Smooth muscle cell of the pulmonary artery (primary cell): ENCODE data around the gene ZBED4. TPM values are rescaled to one million over a fixed set of nuclear protein-coding genes. Genes with fewer than 3 reads are reported as not detected.

Experiments
- total RNA-seq: library from RNA; depleted of rRNA; stranded (reverse); fragments of >200 nt; gene quantifications from 2 replicates; pipeline ENCODE4 v1.2.3, GENCODE V29; 2014

The ZBED4 gene, protein sequence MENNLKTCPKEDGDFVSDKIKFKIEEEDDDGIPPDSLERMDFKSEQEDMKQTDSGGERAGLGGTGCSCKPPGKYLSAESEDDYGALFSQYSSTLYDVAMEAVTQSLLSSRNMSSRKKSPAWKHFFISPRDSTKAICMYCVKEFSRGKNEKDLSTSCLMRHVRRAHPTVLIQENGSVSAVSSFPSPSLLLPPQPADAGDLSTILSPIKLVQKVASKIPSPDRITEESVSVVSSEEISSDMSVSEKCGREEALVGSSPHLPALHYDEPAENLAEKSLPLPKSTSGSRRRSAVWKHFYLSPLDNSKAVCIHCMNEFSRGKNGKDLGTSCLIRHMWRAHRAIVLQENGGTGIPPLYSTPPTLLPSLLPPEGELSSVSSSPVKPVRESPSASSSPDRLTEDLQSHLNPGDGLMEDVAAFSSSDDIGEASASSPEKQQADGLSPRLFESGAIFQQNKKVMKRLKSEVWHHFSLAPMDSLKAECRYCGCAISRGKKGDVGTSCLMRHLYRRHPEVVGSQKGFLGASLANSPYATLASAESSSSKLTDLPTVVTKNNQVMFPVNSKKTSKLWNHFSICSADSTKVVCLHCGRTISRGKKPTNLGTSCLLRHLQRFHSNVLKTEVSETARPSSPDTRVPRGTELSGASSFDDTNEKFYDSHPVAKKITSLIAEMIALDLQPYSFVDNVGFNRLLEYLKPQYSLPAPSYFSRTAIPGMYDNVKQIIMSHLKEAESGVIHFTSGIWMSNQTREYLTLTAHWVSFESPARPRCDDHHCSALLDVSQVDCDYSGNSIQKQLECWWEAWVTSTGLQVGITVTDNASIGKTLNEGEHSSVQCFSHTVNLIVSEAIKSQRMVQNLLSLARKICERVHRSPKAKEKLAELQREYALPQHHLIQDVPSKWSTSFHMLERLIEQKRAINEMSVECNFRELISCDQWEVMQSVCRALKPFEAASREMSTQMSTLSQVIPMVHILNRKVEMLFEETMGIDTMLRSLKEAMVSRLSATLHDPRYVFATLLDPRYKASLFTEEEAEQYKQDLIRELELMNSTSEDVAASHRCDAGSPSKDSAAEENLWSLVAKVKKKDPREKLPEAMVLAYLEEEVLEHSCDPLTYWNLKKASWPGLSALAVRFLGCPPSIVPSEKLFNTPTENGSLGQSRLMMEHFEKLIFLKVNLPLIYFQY
- total RNA-seq = 10.7 and 16.7 TPM in 2 replicates

DNA sequence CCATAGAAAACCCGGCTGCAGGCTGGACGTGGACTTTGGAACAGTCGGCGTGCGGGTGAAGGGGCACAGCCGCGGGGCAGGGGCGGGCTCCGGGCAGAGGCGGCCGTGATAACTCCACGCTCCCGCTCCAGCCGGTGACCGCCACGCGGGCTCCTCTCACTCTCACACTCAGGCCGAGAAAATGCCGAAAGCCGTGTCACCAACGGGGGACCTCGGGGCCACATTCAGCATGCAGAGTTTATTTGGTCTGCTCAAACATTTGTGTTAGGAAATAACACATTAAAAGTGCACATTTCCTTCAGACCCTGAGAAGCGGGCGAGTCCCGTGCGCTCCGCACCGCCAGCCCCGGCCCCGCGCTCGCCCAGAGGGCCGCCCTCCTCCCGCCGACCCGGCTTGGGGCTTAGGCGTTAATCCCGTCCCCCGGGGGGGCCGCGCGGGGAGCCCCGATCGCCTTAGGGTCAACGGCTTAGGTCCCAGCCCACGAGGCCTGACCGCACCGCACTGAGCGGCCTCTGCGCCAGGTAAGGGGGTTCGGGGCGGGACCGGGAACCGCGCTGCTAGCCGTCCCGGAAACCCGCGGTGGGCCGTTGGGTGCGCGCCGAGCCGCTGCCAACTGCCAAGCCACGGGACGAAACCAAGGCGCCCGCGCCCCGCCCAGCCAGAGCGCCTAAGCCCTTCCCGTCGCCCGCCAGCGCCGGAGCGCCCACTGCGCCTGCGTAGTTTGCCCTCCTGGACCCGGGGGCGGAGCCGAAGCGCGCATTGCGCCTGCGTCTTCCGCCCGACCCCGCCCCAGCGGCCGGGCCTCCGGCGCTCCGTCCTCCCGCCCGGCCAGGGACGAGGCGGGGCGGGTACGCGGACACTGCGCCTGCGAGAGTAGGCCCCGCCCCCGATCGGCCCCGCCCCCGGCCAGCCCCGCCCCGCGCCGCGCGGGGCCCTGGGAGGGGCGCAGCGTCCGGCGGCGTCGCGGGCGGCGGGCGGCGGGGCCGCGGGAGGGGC lies at the start of gene ZBED4:
ZBED4 (plus strand) TSS at position 947 of the 997 bp plus-strand sequence. CDS start 29,819 bp downstream, outside the sequence.

DNA sequence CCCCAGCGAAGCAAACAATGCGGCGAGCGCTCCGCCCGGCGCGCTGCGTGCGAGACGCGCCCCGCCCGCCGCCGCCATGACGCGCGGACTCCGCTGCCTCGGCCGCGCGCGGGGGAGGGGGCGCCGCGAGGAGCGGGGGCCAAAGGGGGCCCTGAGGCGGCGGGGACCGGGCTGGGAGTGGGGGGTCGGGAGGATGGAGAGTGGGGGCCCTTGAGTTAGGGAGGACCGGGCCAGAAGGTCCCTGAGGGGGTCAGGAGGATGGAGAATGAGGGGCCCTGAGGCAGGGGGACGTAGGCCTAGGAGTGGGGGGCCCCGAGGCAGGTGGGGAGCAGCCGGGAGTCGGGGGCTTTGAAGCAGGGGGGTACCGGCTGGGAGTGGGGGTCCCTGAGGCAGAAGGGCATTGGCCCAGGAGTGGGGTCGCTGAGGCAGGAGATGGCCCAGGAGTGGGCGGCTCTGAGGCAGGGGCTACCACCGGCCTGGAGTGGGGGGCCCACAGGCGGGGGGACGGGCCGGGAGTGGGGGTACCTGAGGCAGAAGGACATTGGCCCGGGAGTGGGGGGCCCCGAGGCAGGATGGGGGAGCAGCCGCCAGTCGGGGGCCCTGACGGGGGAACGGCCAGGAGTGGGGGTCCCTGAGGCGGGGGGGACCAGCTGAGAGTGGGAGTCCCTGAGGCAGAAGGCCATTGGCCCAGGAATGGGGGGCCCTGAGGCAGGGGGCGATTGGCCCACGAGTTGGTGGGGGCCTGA lies 25.6 kb upstream of the ZBED4 start, which contains the start of gene BRD1:
BRD1 (minus strand) TSS at position 21 of the 746 bp plus-strand sequence. CDS start 3,556 bp downstream, outside the sequence.

DNA sequence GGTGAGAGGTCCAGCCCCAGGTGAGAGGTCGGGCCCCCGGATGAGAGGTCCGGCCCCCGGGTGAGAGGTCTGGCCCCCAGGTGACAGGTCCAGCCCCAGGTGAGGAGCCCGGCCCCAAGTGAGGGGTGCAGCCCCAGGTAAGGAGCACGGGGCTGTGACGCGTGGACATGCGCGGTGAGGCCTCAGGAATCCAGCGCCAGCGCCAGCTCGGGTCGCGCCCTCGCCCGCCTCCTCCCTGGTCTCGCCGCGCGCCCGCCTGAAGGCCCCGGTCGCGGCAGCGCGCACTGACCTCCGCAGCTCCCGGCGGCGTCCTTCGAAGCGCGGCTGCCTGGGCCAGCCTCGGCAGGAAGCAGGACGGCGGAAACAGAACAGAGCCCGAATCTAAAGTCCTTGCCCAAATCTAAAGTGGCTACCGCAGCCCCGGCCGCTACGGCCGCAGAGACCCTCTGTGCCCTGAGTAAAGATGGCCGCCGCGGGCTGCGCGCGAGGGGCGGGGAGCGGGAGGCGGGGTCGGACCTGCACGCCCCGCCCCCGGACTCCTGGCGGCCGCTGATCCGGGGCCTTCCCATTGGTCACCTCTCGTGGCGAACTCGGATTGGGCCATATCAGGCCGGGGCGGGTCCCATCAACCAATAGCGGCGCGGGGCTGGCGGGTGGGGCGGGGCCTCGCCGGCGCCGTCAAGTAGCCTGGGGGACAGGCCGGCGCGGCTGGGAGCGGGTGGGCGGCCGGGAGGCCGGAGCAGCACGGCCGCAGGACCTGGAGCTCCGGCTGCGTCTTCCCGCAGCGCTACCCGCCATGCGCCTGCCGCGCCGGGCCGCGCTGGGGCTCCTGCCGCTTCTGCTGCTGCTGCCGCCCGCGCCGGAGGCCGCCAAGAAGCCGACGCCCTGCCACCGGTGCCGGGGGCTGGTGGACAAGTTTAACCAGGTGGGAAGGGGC lies 64.6 kb downstream of the ZBED4 start, which contains the start of the genes ALG12 and CRELD2:
ALG12 (minus strand) TSS at position 465 of the 937 bp plus-strand sequence. CDS start 4,673 bp downstream, outside the sequence.
CRELD2 (plus strand) TSS at position 661 of the 937 bp plus-strand sequence; CDS start at position 797, 136 bp downstream.

Other genes starting within 250 kb of the ZBED4 start
- gene BRD1, start 26.0 kb upstream of the ZBED4 start, total RNA-seq = 24.2 and 31.2 TPM in 2 replicates
- gene ALG12, start 64.6 kb downstream of the ZBED4 start, total RNA-seq = 26.1 and 33.2 TPM in 2 replicates
- gene CRELD2, start 64.8 kb downstream of the ZBED4 start, total RNA-seq = 79.4 and 83.6 TPM in 2 replicates
- gene PIM3, start 106.9 kb downstream of the ZBED4 start, total RNA-seq = 18.9 and 27.6 TPM in 2 replicates
- gene IL17REL, start 158.9 kb downstream of the ZBED4 start, total RNA-seq = not detected in 2 replicates
- gene TTLL8, start 204.5 kb downstream of the ZBED4 start, total RNA-seq = not detected in 2 replicates
- gene MLC1, start 231.6 kb downstream of the ZBED4 start, total RNA-seq = 0.43 and 3.6 TPM in 2 replicates
- 1.5 and 1.7 TPM in 2 replicates for gene MOV10L1, start 236.2 kb downstream of the ZBED4 start, total RNA-seq